ENCODE data around the gene MOB3A.

MOB3A gene

DNA sequence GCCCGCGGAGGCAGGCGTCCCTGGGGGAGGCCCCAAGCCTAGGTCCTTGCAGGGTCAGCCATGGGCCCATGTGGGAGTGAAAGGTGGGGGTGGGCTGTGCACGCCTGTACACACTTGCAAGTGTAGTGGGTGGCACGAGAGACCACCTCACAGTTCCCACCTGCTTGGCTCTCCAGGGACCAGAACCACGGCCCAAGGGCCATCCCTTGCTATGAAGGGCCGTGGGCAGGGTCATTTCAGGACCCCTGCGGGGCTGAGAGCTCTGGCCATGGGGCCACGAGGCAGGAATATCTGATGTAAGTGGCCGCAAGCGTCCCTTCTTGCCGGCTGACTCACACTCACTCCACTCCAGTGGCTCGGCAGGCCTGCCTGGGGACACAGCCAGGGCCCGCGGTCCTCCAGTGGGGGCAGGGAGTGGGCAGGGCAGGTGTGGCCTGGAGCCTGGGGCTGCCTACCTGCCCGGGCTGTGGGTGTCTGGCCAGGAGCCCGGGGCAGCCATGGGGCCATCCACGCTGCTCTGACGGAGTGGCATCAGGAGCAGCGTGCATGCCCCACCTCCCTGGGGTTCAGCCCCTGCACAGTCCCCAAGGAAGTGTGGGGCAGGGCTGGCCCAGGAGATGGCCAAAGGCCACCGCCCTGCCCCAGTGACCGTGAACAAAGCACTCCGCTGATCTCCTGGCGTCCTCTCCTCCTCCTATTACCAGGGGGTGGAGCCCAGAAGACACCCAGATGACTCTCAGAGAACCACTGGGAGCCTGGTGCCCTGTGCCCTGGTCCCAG lies 36.5 kb downstream of the MOB3A start:
- FAIRE-seq = no peak
- DNase-seq (ENCODE audit: insufficient read length) = no peak
- no peak for TF ChIP-seq POLR2A (IDR thresholded peaks at IDR 0.05; ENCODE audit: low read depth, low read length)
- TF ChIP-seq TAF1 (IDR thresholded peaks at IDR 0.05; ENCODE audit: borderline replicate concordance, low read depth, low read length) = no peak
- TF ChIP-seq POLR2AphosphoS5 (IDR thresholded peaks at IDR 0.05; ENCODE audit: low read depth, low read length) = no peak

DNA sequence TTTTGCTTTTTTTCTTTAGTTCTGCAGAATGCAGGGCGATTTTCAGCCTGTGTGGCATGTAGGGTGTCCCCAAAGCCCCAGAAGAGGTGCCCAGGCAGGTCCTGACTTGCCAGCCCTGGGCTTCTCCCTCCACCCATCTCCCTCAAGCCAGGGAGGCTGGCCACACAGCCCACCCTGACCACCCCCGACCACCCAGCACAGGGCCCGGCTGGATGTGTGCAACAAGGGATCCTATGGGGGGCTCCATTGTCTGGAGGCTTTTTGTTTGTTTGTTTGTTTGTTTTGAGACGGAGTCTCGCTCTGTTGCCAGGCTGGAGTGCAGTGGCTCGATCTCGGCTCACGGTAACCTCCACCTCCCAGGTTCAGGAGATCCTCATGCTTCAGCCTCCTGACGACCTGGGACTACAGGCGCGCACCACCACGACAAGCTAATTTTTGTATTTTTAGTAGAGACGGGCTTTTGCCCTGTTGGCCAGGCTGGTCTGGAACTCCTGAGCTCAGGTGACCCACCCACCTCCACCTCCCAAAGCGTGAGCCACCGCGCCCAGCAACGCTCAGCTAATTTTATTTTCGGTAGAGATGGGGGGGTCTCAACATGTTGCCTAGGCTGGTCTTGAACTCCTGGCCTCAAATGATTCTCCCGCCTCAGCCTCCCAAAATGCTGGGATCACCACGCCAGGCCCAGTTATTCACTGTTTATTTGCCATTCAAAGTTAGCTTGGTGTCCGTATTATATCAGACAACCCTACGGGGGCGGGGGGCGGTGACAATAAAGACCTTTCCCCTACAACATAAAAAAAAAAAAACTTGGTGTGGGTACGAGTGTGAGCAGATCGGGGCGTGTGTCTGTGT lies 37.3 kb downstream of the MOB3A start:
- TF ChIP-seq TAF1 (IDR thresholded peaks at IDR 0.05; ENCODE audit: borderline replicate concordance, low read depth, low read length) = no peak
- TF ChIP-seq POLR2AphosphoS5 (IDR thresholded peaks at IDR 0.05; ENCODE audit: low read depth, low read length) = no peak
- TF ChIP-seq POLR2A (IDR thresholded peaks at IDR 0.05; ENCODE audit: low read depth, low read length) = no peak
- DNase-seq (ENCODE audit: insufficient read length) (no peak), FAIRE-seq (no peak)

- TF ChIP-seq TAF1 (IDR thresholded peaks at IDR 0.05; ENCODE audit: borderline replicate concordance, low read depth, low read length) = no peak
- TF ChIP-seq POLR2AphosphoS5 (IDR thresholded peaks at IDR 0.05; ENCODE audit: low read depth, low read length) = no peak
- TF ChIP-seq POLR2A (IDR thresholded peaks at IDR 0.05; ENCODE audit: low read depth, low read length) = no peak
- FAIRE-seq (no peak), DNase-seq (ENCODE audit: insufficient read length) (no peak)
These were observed 38.3 kb downstream of the MOB3A start for GRCh38 chr19:2057484-2058469.

- no peak for DNase-seq (ENCODE audit: insufficient read length)
- no peak for FAIRE-seq
- no peak for TF ChIP-seq POLR2A (IDR thresholded peaks at IDR 0.05; ENCODE audit: low read depth, low read length)
- TF ChIP-seq TAF1 (IDR thresholded peaks at IDR 0.05; ENCODE audit: borderline replicate concordance, low read depth, low read length) = no peak
- TF ChIP-seq POLR2AphosphoS5 (IDR thresholded peaks at IDR 0.05; ENCODE audit: low read depth, low read length) = no peak
These were observed 39.3 kb downstream of the MOB3A start for GRCh38 chr19:2056837-2057192.

GRCh38 chr19:2055931-2056836 lies 39.9 kb downstream of the MOB3A start:
- FAIRE-seq = peak; percentile 87
- DNase-seq (ENCODE audit: insufficient read length) = no peak

DNA sequence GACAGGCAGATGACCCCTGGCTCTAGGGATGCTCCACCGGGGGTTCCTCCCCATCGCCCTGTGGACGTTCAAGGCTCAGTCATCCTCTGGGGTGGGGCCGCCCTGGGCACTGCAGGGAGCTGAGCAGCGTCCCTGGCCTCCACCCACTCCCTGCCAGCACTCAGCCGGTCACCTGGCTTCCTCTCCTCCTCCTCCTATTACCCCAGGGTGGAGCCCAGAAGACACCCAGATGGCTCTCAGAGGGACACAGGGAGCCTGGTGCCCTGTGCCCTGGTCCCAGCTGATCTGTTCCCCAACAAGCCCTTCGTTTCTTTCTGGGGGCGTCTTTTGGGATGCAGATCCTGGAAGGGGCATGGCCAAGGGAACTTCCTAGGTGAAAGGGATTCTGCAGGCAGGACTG lies 41.4 kb downstream of the MOB3A start:
- FAIRE-seq = no peak

More at GRCh38 chr19:2055931-2056836, 39.9 kb downstream of the MOB3A start:
- TF ChIP-seq POLR2AphosphoS5 (IDR thresholded peaks at IDR 0.05; ENCODE audit: low read depth, low read length) (no peak), POLR2A (IDR thresholded peaks at IDR 0.05; ENCODE audit: low read depth, low read length) (peak; percentile 46; the same call in 1 of the 2 replicates)

DNA sequence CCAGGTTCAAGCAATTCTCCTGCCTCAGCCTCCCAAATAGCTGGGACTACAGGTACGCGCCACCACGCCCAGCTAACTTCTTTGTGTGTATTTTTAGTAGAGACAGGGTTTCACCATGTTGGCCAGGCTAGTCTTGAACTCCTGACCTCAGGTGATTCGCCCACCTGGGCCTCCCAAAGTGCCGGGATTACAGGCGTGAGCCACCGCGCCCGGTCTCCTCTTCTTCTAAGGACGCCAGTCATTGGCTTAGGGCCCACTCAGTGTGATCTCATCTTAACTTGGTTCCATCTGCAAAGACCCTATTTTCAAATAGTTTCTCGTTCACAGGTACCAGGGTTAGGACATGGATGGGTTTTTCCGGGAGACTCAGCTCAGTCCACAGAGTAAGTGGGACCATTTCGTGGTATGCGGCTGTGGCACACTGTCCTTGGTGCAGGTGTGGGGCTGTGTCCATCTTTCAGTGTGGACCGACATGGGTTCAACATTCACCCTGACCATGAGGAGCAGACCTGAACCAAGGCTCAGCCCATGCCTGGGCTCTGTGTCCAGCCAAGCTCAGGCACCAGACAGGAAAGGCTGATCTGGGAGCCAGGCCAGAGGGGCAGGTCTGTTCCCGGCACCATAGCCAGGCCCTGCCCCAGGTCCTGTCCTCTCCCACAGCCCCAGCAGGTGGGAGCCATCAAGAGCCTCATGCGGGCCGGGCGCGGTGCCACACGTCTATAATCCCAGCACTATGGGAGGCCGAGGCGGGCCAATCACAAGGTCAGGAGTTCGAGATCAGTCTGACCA lies 42.3 kb downstream of the MOB3A start:
- TF ChIP-seq TAF1 (IDR thresholded peaks at IDR 0.05; ENCODE audit: borderline replicate concordance, low read depth, low read length) (no peak), POLR2A (IDR thresholded peaks at IDR 0.05; ENCODE audit: low read depth, low read length) (no peak)
- FAIRE-seq = peak; percentile 53

More for the DNA sequence above, 41.4 kb downstream of the MOB3A start:
- DNase-seq (ENCODE audit: insufficient read length) = no peak
- TF ChIP-seq POLR2AphosphoS5 (IDR thresholded peaks at IDR 0.05; ENCODE audit: low read depth, low read length) (no peak), TAF1 (IDR thresholded peaks at IDR 0.05; ENCODE audit: borderline replicate concordance, low read depth, low read length) (no peak), POLR2A (IDR thresholded peaks at IDR 0.05; ENCODE audit: low read depth, low read length) (no peak)

DNA sequence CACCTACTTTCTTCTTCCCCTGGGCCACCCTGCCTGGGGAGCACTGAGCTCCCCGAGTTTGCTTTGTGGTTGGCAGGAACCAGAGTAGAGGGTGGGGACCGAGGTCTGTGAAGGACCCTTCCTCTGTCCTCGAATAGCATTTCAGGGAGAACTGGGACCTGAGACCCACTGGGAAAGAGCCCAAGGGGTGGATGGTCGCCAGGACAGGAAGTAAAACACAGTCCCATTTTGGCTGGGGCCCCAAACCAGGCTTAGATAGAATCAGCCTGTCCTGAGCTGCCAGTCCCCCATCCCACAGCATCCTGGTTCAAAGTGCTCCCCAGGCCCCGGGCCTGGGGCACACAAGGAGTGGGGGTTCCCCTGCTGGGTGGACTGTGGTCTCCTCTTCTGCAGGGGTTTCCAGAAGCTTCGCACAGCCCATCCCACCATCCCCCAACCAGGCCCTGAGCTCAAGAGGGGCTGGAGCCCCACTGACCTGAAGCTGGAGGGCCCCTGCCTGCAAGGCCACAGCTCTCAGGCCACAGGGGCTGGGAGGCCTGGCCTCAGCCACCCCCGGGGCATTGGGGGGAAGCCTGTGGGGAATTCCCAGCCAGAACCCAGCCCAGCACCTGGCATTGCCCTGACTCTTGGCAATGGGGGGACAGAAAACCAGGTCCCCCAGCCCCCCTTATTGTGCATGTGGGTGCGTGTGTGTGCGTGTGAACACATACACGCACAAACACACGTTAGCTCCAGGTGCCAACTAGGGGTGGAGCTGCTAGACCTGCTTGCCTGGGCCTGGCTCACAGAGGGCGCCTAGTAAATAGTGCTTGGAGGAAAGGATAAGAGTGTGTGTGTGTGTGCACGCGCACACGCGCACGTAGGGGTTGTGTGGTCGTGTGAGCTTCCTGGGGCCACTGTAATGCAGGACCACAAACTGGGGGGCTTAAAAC lies 44.1 kb downstream of the MOB3A start:
- DNase-seq (ENCODE audit: insufficient read length) (no peak), FAIRE-seq (no peak)
- TF ChIP-seq TAF1 (IDR thresholded peaks at IDR 0.05; ENCODE audit: borderline replicate concordance, low read depth, low read length) (no peak), POLR2A (IDR thresholded peaks at IDR 0.05; ENCODE audit: low read depth, low read length) (no peak), POLR2AphosphoS5 (IDR thresholded peaks at IDR 0.05; ENCODE audit: low read depth, low read length) (no peak)

More for the DNA sequence above, 42.3 kb downstream of the MOB3A start:
- DNase-seq (ENCODE audit: insufficient read length) = no peak

All from GM12892 (cell line).